Measurements from ENCODE around the gene SV2B. TPM values are rescaled to one million over a fixed set of nuclear protein-coding genes. Genes with fewer than 3 reads are reported as not detected.

The SV2B gene
- total RNA-seq, 1 experiment from 2014 or later: 1.4 TPM

- ATAC-seq: no peak
- Mint-ChIP-seq H3K4me3 (no peak overlapping the region), H3K27ac (no peak overlapping the region), H3K27me3 (ENCODE audit: low read depth) (no peaks in the 10 kb centered on the region), H3K4me1 (no peaks in the 10 kb centered on the region), H3K9me3 (peaks cover 7% of the 10 kb centered on the region), H3K36me3 (no peaks in the 10 kb centered on the region)
- TF ChIP-seq ELF4 (CRISPR knock-in tag; IDR thresholded peaks at IDR 0.05; ENCODE audit: low read depth) (no peak), ZNF532 (CRISPR knock-in tag; IDR thresholded peaks at IDR 0.05; ENCODE audit: borderline replicate concordance) (no peak), NR1H2 (CRISPR knock-in tag; IDR thresholded peaks at IDR 0.05) (no peak), TP53 (CRISPR knock-in tag; IDR thresholded peaks at IDR 0.05) (no peak), FOXJ3 (CRISPR knock-in tag; IDR thresholded peaks at IDR 0.05; ENCODE audit: borderline replicate concordance) (no peak), NFE2L1 (CRISPR knock-in tag; IDR thresholded peaks at IDR 0.05) (no peak), ZNF281 (CRISPR knock-in tag; IDR thresholded peaks at IDR 0.05) (no peak), KAT7 (CRISPR knock-in tag; IDR thresholded peaks at IDR 0.05; ENCODE audit: borderline replicate concordance) (no peak), NR3C1 (CRISPR knock-in tag; conservative IDR thresholded peaks at IDR 0.05; ENCODE audit: low read depth) (no peak), SP1 (CRISPR knock-in tag; conservative IDR thresholded peaks at IDR 0.05) (no peak), FOXP1 (CRISPR knock-in tag; IDR thresholded peaks at IDR 0.05; ENCODE audit: borderline replicate concordance) (no peak), RELA (CRISPR knock-in tag; IDR thresholded peaks at IDR 0.05; ENCODE audit: borderline replicate concordance) (no peak), HMGXB4 (CRISPR knock-in tag; IDR thresholded peaks at IDR 0.05) (no peak), ZNF263 (CRISPR knock-in tag; IDR thresholded peaks at IDR 0.05; ENCODE audit: low read depth) (no peak)
- POLR2A ChIA-PET: no interaction called here
- DNase-seq (ENCODE audit: low spot score): no peak
- CTCF ChIA-PET: no interaction called here
These were observed 152.7 kb downstream of the SV2B start for GRCh38 chr15:91252756-91253155.

GRCh38 chr15:91253605-91254004 lies 153.5 kb downstream of the SV2B start:
- no peaks in the 10 kb centered on the region for H3K36me3 Mint-ChIP-seq
- ChIA-PET CTCF (interaction anchor here (0.7 to 1.6 kb wide), 2 partner anchors 15 to 321 kb away, joined by 3 to 7 read pairs; no protein-coding TSS in a partner anchor), POLR2A (no interaction called here)
- no peak for ATAC-seq
- H3K4me1 Mint-ChIP-seq: no peaks in the 10 kb centered on the region
- no peaks in the 10 kb centered on the region for H3K27me3 Mint-ChIP-seq (ENCODE audit: low read depth)
- H3K27ac Mint-ChIP-seq: no peak overlapping the region
- no peak for DNase-seq (ENCODE audit: low spot score)
- H3K9me3 Mint-ChIP-seq: peaks cover 7% of the 10 kb centered on the region
- no peak overlapping the region for H3K4me3 Mint-ChIP-seq
- TF ChIP-seq ZNF671 (CRISPR knock-in tag; IDR thresholded peaks at IDR 0.05) (no peak), E2F4 (CRISPR knock-in tag; IDR thresholded peaks at IDR 0.05; ENCODE audit: borderline replicate concordance, low read depth) (no peak), GTF2I (CRISPR knock-in tag; conservative IDR thresholded peaks at IDR 0.05) (no peak), ZNF317 (CRISPR knock-in tag; IDR thresholded peaks at IDR 0.05; ENCODE audit: borderline replicate concordance, low read depth) (no peak), ZNF532 (CRISPR knock-in tag; IDR thresholded peaks at IDR 0.05; ENCODE audit: borderline replicate concordance) (no peak), IRF2 (CRISPR knock-in tag; IDR thresholded peaks at IDR 0.05; ENCODE audit: borderline replicate concordance, low read depth) (no peak), ATF2 (CRISPR knock-in tag; IDR thresholded peaks at IDR 0.05; ENCODE audit: borderline replicate concordance, low read depth) (no peak)

All from WTC11 (cell line).